GM21717 (cell line): ENCODE data around the gene NUMB.
"Not testable (repeated sequence)": the region's sequence is repeated elsewhere in the genome, so short reads cannot be mapped to it uniquely, and the experiment has no call there.

Experiments used
- ATAC-seq: cut with Tn5 transposase; IDR thresholded peaks from one replicate; pipeline ENCODE4 v1.9.1; 2021; ENCODE audit warnings: mild to moderate bottlenecking, moderate library complexity; ENCODE audit not compliant: unreplicated experiment

Gene NUMB

DNA sequence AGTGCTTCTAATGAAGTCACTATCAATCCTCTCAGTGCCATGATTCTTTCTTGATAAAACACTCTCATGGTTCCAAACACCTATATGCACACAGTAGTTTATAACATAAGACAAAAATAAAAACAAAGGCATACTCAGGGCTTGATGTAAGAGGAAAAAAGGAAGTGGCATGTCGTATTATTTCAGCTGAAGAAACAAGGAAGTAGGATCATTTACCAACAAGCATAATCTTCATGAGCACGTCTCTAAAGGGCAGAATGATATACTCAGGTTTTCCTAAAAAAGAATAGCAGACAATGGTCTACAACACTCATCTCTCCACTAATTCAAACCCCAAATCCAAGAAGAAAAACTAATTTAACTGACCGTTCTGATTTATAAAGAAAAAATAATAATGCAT is 33.9 kb downstream of the NUMB start:
- ATAC-seq: no peak

DNA sequence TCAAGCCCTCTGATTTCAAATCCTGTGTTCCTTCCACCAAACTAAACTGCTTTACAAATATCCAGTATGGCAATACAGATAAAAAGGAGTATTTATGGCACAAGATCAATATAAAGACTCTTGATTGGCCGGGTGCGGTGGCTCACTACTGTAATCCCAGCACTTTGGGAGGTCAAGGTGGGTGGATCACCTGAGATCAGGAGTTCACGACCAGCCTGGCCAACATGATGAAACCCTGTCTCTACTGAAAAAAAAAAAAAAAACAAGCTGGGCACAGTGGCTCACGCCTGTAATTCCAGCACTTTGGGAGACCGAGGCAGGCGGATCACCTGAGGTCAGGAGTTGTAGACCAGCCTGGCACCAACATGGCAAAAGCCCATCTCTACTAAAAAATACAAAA is 35.3 kb downstream of the NUMB start:
- not testable (repeated sequence) for ATAC-seq

DNA sequence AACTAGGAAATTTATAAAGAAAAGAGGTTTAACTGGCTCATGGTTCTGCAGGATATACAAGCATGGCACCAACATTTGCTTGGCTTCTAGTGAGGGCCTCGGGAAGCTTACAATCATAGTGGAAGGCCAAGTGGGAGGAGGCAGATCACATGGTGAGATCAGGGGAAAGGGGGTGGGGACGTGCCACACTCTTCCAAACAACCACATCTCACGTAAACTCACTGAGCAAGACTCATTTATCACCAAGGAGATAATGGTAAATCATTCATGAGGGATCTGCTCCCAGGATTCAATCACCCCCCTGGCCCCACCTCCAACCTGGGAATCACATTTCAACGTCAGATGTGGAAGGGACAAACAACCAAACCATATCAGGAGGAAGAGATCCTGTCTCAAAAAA is 35.8 kb downstream of the NUMB start:
- no peak for ATAC-seq

DNA sequence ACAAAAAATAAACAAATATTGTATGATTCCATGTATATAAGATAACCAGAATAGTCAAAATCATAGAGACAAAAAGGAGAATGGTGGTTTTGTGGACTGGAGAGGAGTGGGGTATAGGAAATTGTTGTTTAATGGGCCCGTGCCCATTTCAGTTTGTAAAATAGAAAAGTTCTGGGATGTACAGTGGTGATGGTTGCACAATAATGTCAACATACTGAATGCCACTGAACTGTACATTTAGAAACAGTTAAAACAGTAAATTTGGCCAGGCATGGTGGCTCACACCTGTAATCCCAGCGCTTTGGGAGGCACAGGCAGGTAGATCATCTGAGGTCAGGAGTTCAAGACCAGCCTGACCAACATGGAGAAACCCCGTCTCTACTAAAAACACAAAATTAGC is 40.1 kb downstream of the NUMB start:
- ATAC-seq: no peak

DNA sequence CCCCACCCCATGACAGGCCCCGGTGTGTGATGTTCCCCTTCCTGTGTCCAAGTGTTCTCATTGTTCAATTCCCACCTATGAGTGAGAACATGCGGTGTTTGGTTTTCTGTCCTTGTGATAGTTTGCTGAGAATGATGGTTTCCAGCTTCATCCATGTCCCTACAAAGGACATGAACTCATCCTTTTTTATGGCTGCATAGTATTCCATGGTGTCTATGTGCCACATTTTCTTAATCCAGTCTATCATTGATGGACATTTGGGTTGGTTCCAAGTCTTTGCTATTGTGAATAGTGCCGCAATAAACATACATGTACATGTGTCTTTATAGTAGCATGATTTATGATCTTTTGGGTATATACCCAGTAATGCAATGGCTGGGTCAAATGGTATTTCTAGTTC is 52.1 kb downstream of the NUMB start:
- ATAC-seq: not testable (repeated sequence)

DNA sequence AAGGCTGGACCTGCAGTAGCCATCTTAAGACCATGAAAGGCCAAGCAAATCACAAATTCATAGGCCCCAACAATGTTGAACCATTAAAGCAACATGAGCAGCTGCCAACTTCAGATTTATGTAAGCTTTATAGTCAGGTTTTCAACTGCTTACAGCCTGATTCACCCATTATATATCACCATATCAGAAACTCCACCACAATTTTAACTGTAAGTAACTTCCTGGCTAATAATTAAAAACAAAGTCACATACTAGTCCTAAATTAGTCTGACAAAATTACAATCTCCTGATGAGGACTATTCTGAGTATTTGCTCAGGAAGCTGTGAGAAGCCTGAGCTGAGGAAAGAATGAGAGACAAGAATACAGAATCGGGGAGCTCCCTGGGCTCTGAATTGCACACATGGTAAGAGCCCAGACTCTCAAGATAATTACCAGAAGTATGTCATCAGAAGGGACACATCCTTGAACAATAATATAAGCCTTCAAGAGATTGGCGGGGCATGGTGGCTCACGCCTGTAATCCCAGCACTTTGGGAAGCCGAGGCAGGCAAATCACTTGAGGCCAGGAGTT is 55.1 kb downstream of the NUMB start:
- no peak for ATAC-seq

DNA sequence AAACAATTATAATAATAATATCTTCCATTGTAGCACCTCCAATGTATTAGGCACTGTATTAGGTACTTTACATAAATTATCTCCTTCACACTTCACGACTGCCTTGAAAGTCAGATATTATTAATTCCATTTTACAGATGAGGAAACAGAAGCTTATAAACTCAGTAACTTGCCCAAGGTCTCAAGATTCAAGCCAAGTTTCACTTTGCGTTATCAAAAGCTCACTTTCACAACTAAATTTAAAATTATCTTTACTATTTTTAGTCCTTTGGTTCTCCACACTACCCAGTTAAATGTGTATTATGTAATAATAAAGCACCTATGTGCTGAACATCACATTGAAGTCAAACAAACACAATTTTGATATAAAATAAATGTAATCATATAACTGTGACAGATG is 55.8 kb downstream of the NUMB start:
- no peak for ATAC-seq

DNA sequence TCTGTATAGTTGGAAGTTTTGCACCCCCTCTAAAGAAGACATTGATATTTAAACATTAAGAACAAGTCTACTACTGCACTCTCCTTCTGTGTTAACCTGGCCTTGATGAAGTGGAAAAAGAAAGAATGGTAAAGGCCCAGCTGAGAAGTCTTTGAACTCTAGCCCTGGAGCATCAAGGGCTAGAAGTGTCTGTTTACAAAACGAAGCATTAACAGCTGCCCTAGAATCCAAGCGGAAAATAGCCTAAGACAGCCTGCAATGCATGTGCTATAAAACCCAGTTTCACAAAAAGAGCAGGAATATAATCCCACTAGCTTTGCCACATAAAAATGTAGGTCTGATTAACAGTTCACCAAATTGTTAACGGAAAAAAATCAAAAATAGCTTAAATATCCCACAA is 60.5 kb downstream of the NUMB start:
- ATAC-seq: no peak

DNA sequence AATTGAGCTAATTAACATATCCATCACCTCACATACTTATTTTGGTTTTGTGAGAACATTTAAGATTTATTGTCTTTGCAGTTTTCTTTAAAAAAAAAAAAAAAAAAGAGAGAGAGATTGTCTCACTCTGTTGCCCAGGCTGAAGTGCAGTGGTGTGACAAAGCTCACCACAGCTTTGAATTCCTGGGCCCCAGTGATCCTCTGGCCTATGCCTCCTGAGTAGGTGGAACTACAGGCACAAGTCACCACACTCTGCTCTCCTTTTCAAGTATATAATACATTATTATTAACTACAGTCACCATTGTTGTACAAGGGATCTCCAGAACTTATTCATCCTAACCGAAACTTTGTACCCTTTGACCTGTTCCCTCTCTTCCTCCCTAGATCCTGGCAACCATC is 64.0 kb downstream of the NUMB start:
- ATAC-seq: no peak

DNA sequence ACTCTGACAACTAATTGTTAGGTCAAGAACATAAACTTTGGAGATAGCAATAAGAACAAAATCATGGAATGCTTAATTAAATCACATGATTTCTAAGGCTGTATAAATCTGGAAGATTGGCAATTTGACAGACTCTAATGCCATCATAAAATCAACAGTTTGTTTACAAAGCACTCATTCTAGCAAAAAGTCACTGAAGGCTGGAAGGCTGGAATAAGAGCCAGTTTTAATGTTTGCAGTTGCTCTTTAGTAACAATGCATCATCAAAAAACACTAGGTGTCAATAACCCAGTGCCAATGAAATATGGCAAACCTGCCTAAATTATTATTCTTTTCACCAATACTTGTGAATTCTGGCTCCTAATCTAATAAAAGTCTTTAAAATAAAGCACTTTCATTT is 65.0 kb downstream of the NUMB start:
- ATAC-seq: no peak

DNA sequence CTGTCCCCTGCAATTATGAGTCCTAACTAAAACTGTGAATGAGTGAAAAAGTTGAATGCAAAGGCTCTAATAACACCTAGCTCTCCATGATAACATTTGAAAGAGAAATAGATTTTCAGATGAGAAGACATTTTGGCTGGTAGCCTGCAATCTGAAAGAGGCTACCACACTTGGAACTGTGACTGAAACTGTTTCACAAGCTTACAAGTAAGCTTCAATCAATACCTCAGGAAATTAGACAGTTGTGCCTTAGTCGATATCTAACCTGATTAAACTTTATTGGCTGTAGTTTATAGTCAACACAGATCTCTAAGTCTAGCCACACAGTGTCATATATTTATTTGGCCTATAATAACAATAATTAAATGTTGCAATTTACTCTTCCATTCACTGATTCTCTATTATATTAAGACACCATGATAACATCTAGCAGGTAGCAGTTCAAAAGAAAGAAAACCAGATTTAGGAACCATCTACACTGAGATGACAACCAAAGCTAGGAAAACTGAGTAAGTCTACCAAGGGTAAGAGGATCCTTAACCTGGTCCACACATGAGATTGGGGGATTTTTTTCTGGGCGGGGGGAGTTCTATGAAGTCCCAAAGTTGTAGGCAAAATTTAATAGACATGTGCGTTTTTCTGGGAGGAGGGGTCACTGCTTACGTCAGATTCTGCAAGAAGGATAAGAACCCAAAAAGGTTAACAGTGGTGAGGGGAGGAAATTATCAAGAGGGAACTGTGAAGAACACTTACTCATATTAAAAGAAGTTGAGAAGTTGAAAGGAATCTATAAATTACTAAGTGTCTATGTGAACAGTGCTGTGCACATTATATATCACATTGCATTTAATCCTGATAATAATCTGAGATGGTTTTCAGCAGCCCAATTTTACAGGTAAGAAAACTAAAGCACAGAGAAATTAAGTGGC is 65.8 kb downstream of the NUMB start:
- ATAC-seq: no peak

DNA sequence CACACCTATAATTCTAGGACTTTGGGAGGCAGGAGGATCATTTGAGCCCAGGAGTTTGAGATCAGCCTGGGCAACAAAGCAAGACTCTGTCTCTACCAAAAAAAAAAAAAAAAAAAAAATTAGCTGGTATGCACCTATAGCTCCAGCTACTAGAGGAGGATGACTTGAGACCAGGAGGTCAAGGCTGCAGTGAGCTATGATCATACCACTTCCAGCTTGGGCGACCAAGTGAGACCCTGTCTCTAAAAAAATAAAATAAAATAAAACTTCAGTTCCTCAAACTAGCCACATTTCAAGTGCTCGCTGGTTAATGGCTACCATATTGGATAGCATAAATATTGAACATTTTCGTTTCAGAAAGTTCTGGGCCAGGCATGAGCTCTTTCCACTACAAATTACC is 70.5 kb downstream of the NUMB start:
- ATAC-seq: not testable (repeated sequence)

DNA sequence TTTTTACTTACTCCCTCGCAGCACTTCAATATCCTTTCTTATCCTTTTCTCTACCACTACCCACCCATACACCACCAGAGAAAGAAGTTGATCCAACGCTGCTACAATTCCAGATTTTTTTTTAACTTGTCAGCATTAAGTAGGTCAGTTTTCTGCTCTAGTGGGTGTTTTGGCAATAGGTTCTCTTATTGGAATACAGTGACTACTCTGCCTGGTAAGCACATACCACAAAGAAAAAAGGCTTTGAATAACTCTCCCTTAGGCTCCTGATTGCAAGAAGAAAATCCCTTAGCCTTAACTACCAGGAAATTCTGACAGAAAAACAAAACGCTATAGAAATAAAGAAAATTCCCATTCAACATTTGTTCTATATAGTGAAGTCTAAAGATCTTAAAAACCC is 72.0 kb downstream of the NUMB start:
- no peak for ATAC-seq

DNA sequence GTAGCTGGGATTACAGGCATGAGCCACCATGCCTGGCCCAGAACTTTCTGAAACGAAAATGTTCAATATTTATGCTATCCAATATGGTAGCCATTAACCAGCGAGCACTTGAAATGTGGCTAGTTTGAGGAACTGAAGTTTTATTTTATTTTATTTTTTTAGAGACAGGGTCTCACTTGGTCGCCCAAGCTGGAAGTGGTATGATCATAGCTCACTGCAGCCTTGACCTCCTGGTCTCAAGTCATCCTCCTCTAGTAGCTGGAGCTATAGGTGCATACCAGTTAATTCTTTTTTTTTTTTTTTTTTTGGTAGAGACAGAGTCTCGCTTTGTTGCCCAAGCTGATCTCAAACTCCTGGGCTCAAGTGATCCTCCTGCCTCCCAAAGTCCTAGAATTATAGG is 73.3 kb downstream of the NUMB start:
- ATAC-seq: not testable (repeated sequence)

DNA sequence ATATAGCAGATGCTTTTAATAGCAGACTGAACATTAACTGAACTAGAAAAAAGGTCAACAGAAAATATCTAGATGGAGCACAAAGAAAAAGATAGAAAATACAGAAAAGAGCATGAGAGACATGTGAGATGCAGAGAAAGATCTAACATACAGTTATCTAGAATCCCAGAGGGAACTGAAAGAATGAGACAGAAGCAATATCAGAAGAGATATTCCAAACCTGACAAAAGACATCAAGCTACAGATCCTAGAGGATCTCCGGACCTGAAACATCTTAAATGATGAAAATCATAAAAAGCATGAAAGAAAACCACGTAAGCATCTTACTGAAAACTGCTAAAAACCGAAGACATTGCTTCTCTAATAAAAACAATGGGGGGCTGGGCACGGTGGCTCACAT is 75.0 kb downstream of the NUMB start:
- no peak for ATAC-seq

DNA sequence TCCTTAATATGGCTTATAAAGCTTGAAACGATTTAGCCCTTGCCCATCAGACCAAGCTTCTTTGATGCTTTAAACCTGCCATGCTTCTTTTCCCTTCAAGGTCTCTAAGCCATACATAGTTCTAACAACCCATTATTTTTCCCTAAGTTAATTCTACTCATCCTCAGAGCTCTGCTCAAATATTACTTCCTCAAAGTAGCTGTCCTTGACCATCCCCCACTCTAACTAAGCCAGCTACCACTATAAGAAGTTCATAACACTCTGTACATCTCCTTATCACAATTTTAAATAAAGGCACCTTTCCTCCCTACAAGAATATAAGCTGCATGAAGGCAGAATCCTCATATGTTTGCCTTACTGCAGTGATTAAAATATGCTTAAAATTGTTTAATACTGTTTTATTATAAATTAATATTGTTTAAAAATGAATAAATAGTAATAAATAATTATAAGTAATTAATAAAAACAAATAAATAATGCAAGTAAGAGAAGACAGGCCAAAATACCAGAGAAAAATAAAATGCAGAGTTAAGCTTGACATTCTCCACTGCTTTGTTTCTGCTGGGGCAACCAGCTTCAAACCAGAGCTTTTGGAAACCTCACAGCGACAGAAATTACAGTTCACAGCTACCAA is 76.8 kb downstream of the NUMB start:
- no peak for ATAC-seq

DNA sequence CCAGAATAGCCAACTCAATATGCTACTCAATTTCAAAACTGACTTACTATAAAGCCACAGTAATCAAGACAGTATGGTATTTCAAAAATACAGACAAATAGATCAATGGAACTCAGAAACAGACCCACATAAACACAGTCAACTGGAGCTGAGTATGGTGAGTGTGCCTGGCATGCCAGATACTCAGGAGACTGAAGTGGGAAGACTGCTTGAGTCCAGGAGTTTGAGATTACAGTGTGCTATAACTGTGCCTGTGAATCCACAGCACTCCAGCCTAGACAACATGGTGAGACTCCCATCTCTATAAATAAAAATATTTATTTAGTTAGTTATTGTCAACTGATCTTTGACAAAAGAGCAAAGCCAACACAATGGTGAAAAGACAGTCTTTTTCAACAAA is 81.8 kb downstream of the NUMB start:
- no peak for ATAC-seq

DNA sequence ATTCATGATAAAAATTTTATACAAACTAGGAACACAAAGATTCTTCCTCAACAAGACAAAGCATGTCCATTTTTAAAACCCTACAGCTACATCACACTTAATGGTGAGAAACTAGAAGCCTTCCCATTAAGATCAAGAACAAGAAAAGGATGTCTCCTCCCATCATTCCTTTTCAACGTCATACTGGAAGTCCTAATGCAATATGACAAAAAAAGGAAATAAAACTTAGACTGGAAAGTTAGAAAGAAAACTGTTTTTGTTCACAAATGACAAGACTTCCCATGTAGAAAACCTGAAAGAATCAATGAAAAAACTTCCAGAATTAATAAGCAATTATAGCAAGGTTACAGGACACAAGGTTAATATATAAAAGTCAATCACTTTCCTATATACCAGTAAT is 82.5 kb downstream of the NUMB start:
- no peak for ATAC-seq

DNA sequence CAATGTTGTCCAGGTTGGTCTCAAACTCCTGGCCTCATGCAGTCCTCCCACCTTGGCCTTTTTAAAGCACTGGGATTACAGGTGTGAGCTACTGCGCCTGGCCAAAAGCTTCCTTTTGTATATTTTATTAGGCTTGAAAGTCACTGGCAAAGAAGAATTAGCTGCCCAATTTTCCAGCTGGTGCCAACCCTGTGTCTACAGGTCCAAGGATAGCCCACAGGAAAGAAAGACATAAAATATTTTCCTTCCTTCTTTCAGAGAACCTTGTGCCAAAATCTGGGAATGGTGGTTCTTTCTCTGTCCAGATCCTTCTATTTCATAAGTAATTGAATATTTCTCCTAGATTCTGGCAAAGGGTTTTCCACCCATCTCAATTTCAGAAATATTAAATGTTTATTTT is 84.1 kb downstream of the NUMB start:
- no peak for ATAC-seq

DNA sequence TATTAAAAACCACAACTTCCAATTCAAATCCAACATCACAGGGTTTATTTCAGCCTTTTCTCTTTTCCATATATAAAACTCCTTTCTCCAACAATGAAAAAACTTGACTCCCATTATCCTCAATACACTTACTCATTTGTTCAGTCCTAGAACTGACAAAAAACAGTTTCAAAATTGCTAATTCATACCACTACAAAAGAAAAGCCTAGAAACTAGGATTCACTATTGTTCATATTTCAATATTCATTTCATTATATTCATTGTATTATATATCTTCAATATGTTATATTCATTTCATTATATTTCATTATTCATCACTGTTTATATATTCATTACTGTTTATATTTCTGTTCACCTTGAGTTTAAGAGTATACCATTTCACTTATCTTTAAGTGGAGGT is 85.8 kb downstream of the NUMB start:
- ATAC-seq: no peak

DNA sequence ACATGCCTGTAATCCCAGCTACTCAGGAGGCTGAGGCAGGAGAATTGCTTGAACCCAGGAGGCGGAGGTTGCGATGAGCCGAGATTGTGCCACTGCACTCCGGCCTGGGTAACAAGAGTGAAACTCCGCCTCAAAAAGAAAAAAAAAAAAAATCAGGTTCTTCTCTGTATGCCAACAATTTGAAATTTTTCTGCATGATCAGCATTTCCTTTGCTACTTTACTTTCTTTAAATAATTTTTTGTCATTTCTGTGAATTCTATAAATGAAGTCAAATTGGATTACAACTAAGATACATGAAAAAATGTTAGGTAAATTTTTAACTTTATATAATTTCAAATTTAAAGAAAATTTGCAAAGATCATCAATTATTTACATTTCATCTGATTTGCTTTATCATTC is 87.8 kb downstream of the NUMB start:
- ATAC-seq: no peak

DNA sequence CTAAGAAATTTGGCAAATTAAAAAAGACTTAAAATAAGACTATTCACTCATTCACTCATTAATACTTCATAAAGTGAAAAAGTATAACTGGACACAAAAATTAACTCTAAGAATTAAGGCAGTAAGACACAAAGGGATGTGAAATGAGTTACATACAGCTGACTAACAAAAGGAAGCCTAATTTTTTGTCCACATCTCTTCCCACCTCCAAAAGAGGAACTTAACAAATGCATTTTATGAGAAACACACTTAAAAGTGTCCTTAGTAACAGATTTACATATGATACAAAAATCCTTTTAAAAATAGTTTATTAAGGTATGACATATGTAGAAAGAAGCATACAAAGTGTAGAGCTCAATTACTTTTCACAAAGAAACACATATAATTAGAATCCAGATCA is 88.9 kb downstream of the NUMB start:
- ATAC-seq: no peak
